Measurements from ENCODE around the gene CTDNEP1.

CTDNEP1 gene

DNA sequence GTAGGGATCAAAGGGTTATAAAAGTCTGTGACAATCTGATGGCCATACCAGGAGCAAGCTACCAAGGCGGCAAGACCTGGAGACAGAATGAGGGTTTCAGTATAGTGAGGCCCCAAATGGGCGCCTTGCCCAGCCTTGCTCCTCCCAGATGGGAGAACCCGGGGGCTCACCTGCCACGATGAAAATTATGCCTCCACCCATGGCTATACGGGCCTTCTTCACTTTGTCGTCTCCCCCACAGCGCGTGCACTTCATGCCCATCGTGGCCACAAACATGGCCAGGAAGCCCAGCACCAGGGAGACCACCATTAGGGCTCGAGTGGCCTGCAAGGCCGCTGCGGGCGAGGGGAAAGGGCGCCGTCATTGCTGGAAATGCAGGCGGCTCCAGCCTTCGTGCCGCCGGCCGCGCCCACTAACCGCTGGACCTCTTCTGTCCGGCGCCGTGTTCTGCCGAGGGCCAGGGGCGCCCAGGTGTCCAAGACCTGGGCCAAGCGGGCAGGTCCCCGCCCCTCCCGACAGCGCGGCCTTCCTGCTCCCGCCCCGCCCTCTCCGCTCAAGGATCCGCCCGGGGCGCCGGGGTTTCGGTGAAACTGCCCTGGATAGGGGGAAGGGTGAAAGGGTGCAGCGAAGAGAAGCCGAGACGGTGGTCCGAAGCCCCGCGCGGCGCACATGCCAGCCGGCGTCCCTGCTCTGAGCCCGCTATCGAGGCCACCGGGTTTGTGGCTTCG lies 9.3 kb upstream of the CTDNEP1 start:
- H3K27me3 Mint-ChIP-seq, result peaks cover 21% of the 10 kb centered on the region
- H3K27ac Mint-ChIP-seq, result no peak overlapping the region
- peak overlapping the region; percentile 42 for H3K4me3 Mint-ChIP-seq
- H3K4me1 Mint-ChIP-seq, result peaks cover 34% of the 10 kb centered on the region
- peak; percentile 45 for DNase-seq
- peak; percentile 17 for ATAC-seq
- no peaks in the 10 kb centered on the region for H3K9me3 Mint-ChIP-seq
- H3K36me3 Mint-ChIP-seq (ENCODE audit: low read depth), result peaks cover 13% of the 10 kb centered on the region

DNA sequence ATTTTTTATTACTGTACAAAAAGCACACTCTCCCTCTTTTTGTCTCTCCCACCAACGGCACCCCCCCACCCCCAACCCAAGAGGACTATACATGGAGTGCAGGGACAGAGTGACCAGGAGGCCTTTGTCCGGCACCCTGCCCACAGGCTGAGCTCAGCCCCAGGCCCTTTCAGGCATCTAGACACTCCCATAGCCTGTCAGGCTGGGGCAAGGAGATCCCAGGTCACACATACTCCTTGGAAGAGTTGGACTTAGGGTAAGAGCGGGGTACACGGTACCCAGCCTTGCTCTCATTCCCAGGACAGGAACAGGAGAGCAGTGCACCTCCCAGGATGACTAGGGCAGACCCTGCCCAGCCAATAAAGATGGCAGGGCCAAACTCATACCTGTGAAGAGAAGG lies 8.6 kb upstream of the CTDNEP1 start:
- Mint-ChIP-seq H3K9me3 (no peaks in the 10 kb centered on the region), H3K4me3 (peak overlapping the region; percentile 36), H3K36me3 (ENCODE audit: low read depth) (peaks cover 15% of the 10 kb centered on the region), H3K4me1 (peaks cover 34% of the 10 kb centered on the region), H3K27me3 (peaks cover 21% of the 10 kb centered on the region), H3K27ac (no peak overlapping the region)
- ATAC-seq, result no peak
- no peak for DNase-seq

DNA sequence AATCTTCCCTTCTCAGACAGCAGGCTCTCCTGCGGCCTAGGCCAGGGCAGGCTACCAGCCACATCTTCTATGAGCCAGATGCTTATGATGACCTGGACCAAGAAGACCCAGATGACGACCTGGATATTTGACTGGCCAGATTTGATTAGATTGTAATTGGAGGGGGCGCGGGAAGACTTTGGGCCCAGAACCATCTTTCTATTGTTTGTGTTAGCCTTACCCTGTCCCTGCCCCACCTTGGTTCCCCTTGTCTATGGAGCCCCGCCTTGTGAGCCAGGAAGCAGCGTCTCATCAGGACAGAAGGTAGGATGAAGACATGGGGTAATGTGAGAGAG lies 8.0 kb upstream of the CTDNEP1 start:
- H3K36me3 Mint-ChIP-seq (ENCODE audit: low read depth), result peaks cover 21% of the 10 kb centered on the region
- H3K9me3 Mint-ChIP-seq, result no peaks in the 10 kb centered on the region
- peaks cover 21% of the 10 kb centered on the region for H3K27me3 Mint-ChIP-seq
- H3K27ac Mint-ChIP-seq, result no peak overlapping the region
- ATAC-seq (no peak), DNase-seq (no peak)
- H3K4me1 Mint-ChIP-seq, result peaks cover 38% of the 10 kb centered on the region
- H3K4me3 Mint-ChIP-seq, result no peak overlapping the region

DNA sequence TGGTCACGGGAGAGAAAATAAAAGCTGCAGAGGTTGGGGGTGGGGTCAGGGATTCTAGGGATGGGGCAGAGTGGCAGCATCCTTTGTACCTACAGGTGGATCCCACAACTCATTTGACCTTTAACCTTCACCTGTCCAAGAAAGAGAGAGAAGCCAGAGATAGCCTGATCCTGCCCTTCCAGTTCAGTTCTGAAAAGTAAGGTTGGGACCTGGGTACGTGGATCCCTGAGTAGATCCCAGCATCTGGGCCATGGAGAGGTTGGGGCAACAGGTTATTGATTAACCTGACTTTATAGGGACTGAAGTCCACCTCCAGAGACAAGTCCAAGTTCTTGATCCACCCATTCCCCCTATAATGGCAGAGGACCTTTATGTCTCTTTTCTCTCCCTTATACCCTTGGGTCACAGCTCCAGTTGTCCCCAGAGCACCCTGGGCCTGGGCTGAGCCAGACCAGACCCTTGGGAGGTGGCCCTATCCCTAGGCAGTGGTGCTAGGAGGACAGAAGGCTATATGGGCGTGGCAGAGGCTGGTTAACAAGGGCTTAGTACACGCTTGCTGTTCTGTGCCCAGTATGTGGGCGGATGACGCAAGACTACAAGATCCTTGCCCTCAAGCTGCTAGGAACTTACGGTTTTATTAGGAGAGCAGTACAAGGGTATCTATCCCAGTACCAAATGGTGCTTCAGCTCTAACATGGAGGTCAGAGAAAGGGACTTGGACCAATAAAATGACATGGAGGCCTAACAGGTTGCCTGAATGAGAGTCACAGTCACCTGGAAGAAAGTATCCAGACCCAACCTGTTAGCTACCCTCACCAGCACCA lies 7.4 kb upstream of the CTDNEP1 start:
- DNase-seq (peak; percentile 14), ATAC-seq (peak; percentile 21)
- no peak overlapping the region for H3K27ac Mint-ChIP-seq
- H3K4me3 Mint-ChIP-seq, result no peak overlapping the region
- peaks cover 19% of the 10 kb centered on the region for H3K27me3 Mint-ChIP-seq
- peaks cover 39% of the 10 kb centered on the region for H3K4me1 Mint-ChIP-seq
- H3K9me3 Mint-ChIP-seq, result no peaks in the 10 kb centered on the region
- H3K36me3 Mint-ChIP-seq (ENCODE audit: low read depth), result peaks cover 26% of the 10 kb centered on the region

DNA sequence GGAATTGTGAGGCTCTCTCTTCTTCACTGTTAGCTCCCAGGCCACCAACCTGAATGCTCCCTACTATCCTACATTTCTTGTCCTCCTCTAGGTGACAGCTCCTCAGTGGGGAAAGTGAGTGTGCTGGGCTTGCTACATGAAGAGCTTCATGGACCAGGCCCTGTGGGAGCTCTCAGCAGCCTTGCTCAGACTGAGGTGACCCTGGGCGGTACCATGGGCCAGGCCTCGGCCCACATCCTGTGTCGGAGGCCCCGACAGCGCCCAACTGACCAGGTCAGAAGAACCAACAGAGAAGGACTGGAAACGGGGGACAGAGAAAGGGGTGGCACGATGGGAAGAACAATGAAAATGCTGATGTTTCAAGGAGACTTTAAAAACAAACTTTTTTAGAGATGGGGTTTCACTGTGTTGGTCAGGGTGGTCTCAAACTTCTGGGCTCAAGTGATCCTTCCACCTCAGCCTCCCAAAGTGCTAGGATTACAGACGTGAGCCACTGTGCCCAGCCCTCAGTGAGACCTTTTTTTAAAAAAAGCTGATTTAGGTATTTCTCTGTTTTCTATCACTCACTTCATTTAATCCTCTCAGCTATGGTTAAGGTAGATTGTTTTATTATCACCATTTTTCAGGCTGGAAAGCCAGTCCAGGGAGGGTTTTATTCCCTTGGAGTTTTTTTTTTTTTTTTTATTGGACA lies 5.4 kb upstream of the CTDNEP1 start:
- Mint-ChIP-seq H3K27ac (no peak overlapping the region), H3K4me1 (peaks cover 41% of the 10 kb centered on the region), H3K9me3 (no peaks in the 10 kb centered on the region), H3K27me3 (peaks cover 3% of the 10 kb centered on the region), H3K4me3 (no peak overlapping the region), H3K36me3 (ENCODE audit: low read depth) (peaks cover 33% of the 10 kb centered on the region)
- DNase-seq, result no peak
- ATAC-seq, result no peak

DNA sequence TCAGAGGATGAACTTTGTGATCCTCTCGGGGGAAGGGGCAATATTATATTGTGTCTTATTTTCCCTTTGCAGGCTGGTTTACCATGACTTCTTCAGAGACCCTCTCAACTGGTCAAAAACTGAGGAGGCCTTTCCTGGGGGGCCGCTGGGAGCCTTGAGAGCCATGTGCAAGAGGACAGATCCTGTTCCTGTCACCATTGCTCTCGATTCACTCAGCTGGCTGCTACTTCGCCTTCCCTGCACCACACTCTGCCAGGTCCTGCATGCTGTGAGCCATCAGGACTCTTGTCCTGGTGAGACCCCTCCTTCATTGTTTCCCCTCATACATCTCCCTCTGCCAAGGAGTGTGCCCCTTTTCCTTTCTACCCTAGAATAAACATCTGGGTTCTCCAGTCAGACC lies 3.0 kb upstream of the CTDNEP1 start:
- no peak overlapping the region for H3K4me3 Mint-ChIP-seq
- peaks cover 2% of the 10 kb centered on the region for H3K27me3 Mint-ChIP-seq
- H3K27ac Mint-ChIP-seq, result no peak overlapping the region
- H3K4me1 Mint-ChIP-seq, result peaks cover 46% of the 10 kb centered on the region
- no peak for ATAC-seq
- H3K9me3 Mint-ChIP-seq, result no peaks in the 10 kb centered on the region
- DNase-seq, result no peak
- peaks cover 36% of the 10 kb centered on the region for H3K36me3 Mint-ChIP-seq (ENCODE audit: low read depth)

DNA sequence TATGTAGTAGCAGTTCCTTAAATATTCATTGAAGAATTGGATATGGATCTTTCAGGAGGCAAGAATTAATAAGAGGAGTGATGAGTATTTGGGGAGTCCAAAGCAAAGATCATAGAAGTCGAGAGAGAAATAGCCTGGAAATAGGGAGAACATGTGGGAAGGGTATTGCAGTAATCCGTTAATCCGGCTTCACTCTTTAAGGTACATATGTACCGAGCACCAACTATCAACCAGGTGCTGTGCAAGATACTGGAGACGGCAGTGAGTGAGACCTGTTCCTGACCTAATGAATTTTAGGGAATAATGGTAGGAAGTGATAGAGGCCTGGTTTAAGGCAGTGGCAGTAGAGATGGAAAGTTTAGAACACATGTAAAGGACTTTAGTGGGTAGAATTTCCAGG lies 1.5 kb upstream of the CTDNEP1 start:
- Mint-ChIP-seq H3K9me3 (no peaks in the 10 kb centered on the region), H3K27ac (peak overlapping the region; percentile 98), H3K4me1 (peaks cover 51% of the 10 kb centered on the region), H3K36me3 (ENCODE audit: low read depth) (peaks cover 34% of the 10 kb centered on the region), H3K4me3 (peak overlapping the region; percentile 99), H3K27me3 (peaks cover 2% of the 10 kb centered on the region)
- DNase-seq (no peak), ATAC-seq (no peak)

DNA sequence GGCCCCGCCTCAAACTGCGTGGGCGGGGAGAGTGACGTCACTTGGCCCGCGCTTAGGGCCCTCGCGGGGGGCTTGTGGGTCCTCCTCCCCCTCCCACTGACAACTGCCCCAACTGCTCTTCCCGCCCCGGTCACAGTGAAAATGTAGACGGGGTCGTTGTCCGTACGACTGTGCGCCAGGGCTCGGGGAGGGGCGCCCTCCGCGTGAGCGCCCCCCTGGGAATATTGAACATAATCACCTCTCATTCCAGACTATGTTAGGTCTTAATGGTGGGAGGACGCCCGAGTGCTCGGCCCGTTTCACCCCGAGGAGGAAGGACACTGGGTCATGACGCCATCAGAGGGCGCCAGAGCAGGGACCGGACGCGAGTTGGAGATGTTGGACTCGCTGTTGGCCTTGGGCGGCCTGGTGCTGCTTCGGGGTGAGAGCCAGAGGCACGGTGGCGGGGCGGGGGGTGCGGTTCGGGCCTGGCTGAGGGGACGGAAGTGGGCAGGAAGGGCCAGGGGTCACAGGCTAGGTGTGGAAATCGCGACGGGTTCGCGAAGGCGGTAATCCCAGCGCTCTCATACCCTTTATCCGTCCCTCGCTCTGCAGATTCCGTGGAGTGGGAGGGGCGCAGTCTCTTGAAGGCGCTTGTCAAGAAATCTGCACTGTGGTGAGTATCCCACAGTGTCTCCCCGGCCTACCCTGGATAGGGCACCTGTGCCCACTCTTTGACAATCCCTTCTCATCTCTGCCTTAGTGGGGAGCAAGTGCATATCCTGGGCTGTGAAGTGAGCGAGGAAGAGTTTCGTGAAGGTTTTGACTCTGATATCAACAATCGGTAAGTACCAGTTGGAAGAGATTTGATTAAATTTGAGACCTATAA lies 876 bp upstream of the CTDNEP1 start, which contains the start of gene ELP5:
ELP5 (plus strand) TSS at position 40 of the 868 bp plus-strand sequence; CDS start at position 376, 336 bp downstream.
- DNase-seq, result peak; percentile 99
- Mint-ChIP-seq H3K4me1 (peaks cover 53% of the 10 kb centered on the region), H3K4me3 (peak within 1 kb of the TSS; percentile 99), H3K9me3 (no peaks in the 10 kb centered on the region), H3K27ac (peak within 1 kb of the TSS; percentile 98), H3K27me3 (peaks cover 2% of the 10 kb centered on the region), H3K36me3 (ENCODE audit: low read depth) (peaks cover 35% of the 10 kb centered on the region)
- peak; percentile 66 for ATAC-seq

DNA sequence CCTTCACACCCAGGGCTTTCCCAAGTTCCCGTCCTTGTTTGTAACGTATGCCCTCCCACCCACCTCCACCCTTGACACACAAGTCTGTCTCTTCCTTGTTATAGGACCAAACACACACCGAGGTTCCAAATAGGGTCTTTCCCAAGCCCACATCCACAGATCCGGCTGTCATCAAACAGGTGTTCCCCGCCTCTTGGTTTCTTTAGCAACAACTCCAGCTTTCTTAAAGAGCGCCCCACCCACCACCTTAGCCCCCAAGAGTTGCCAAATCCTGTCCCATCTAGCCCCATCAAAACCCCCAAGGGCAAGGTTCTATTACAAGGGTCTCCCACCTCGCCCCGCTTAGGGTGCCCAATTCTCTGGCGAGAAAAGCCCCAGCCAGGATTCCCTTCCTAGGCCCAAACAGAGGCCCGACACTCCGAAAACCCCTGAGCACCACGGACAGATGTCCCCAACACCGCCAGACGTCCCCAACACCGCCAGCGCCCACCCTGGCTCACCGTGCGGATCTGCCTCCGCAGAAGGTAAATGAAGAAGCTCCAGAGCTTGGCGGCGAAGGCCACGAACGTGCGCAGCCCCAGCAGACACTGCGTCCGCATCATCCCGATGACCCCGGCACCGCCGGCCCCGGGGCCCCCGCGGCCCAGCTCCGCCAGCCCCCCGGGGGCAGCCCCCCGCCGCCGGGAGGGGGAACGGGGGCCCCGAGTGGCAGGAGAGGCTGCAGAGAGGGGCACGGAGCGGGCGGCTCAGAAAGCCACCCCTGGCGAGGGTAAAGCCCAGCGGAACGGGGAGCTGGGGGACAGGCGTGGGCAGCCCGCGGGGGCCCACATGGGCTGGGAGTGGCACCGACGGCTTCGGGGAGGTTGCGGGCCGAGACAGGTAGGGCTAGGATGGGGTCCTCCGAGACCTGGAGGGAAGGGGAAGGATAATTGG lies 573 bp downstream of the CTDNEP1 start:
- DNase-seq (peak; percentile 37), ATAC-seq (peak; percentile 2)
- peaks cover 56% of the 10 kb centered on the region for H3K4me1 Mint-ChIP-seq
- H3K27me3 Mint-ChIP-seq, result peaks cover 2% of the 10 kb centered on the region
- H3K36me3 Mint-ChIP-seq (ENCODE audit: low read depth), result peaks cover 38% of the 10 kb centered on the region
- no peaks in the 10 kb centered on the region for H3K9me3 Mint-ChIP-seq
- peak overlapping the region; percentile 94 for H3K27ac Mint-ChIP-seq
- peak overlapping the region; percentile 99 for H3K4me3 Mint-ChIP-seq

DNA sequence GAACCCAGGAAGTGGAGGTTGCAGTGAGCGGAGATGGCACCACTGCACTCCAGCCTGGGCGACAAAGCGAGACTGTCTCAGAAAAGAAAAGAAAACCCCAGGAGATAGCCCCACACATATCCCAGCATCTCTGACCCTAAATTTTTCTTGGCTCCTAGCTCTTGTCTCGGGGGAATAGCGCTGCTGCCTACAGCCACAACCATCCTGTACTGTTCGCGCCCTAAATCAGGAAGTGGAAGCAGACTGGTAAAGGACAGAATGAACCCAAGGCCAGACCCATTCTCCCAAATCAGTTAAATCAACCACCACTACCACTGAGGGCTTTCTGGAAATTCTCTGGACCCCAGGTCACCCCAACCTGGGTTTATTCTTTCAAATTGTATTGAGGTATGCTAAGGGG lies 1.7 kb downstream of the CTDNEP1 start:
- Mint-ChIP-seq H3K36me3 (ENCODE audit: low read depth) (peaks cover 34% of the 10 kb centered on the region), H3K27ac (peak overlapping the region; percentile 94), H3K27me3 (peaks cover 2% of the 10 kb centered on the region), H3K9me3 (no peaks in the 10 kb centered on the region), H3K4me3 (peak overlapping the region; percentile 99), H3K4me1 (peaks cover 55% of the 10 kb centered on the region)
- no peak for ATAC-seq
- no peak for DNase-seq

DNA sequence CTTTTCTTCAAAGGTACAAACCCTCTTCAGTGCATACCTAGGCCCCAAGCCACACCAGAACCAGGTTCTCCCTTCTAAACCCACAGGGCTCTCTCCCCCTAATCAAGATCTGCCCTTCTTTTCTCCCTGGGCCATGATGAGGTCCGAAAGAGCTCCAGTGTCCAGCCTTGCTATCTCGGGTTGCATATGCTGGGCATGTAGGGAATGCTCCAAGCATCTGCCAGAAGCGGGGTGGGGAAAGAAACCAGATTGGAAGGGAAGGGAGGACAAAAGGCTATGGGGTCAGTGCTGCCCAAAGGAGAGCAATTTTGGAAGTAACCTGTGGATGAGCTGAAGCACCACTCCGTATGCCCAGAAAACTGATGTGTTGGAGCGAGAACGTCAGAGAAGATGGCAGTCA lies 2.3 kb downstream of the CTDNEP1 start:
- peak overlapping the region; percentile 77 for H3K27ac Mint-ChIP-seq
- no peak for ATAC-seq
- no peak for DNase-seq
- H3K27me3 Mint-ChIP-seq, result peaks cover 2% of the 10 kb centered on the region
- peak overlapping the region; percentile 99 for H3K4me3 Mint-ChIP-seq
- H3K36me3 Mint-ChIP-seq (ENCODE audit: low read depth), result peaks cover 35% of the 10 kb centered on the region
- H3K9me3 Mint-ChIP-seq, result no peaks in the 10 kb centered on the region
- peaks cover 52% of the 10 kb centered on the region for H3K4me1 Mint-ChIP-seq

DNA sequence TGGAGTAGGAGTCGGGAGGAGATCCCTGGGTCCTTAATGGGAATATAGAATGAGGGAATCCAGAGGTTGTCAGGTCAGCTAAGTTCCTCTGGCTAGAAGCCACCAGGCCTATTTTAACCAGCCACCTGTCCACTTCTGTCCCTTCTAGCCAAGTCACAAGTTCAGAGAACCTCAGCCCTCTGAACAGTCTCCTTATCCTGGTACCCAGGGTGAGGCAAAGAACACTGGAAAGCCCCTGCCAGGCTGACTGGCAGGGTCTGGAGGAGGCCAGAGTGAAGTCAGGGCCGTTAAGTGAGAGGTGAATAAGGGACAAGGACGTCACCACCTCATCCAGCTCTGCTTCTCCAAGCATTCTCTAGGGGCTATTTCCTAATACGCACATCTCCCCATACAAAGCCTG lies 2.7 kb downstream of the CTDNEP1 start:
- Mint-ChIP-seq H3K27ac (peak overlapping the region; percentile 77), H3K36me3 (ENCODE audit: low read depth) (peaks cover 32% of the 10 kb centered on the region), H3K9me3 (no peaks in the 10 kb centered on the region), H3K27me3 (peaks cover 2% of the 10 kb centered on the region), H3K4me1 (peaks cover 48% of the 10 kb centered on the region), H3K4me3 (peak overlapping the region; percentile 99)
- DNase-seq, result no peak
- ATAC-seq, result no peak

DNA sequence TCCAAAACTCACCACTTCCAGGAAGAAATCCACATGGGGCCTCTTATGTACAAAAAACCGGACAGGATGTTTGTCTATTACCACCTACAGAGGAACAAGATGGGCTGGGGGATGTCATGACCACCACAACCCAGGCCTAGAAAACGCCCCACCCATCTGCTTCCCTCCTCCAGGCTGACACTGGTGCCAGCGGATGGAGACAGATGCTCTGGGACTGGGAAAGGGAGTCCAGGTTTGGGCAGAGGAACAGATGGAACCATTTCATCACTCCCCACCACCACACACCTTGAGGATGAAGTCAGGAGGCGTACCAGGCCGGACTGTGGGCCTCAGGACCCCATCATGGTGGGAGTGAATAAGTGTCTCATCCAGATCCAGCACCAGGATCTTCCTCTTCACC lies 4.8 kb downstream of the CTDNEP1 start:
- peaks cover under 1% of the 10 kb centered on the region for H3K27me3 Mint-ChIP-seq
- H3K9me3 Mint-ChIP-seq, result no peaks in the 10 kb centered on the region
- no peak overlapping the region for H3K4me3 Mint-ChIP-seq
- peaks cover 41% of the 10 kb centered on the region for H3K4me1 Mint-ChIP-seq
- ATAC-seq (no peak), DNase-seq (no peak)
- H3K36me3 Mint-ChIP-seq (ENCODE audit: low read depth), result peaks cover 31% of the 10 kb centered on the region
- H3K27ac Mint-ChIP-seq, result no peak overlapping the region
